GM19035 (cell line): ENCODE measurements around the gene KCNIP3.

Experiments
- ATAC-seq: cut with Tn5 transposase; IDR thresholded peaks from one replicate; pipeline ENCODE4 v1.9.1; 2021; ENCODE audit not compliant: unreplicated experiment

Gene KCNIP3

DNA sequence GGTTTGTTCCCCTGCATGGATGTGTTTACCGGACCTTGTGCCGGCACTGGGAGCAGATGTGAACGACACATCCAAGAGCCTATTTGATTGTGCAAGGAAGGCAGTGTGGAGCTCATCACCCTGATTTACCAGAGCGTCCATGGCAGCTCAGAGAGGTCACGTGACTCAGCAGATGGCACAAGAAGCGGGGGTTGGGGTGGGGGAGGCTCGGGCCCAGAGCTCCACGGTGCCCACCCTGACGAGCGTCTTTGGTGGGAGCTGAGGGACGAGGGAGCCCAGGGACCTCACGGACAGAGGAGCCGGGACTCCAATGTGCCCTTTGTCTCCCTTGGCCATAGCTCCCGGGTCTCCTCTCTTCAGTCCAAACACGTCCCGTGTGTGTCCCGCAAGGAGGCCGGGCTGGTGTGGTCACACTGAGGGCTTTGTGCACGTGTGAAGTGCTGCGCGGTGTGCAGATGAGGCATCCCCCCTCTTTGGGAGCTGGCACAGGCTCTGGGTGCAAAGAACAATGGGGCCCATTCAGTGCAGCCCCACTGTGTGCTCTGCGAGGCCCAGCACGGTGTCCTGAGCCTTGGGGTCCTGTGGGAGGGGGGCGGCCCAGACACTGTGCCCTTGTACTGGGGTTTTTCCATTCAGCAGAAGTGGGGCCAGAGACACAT, 15.5 kb downstream of the KCNIP3 start:
- ATAC-seq, result no peak

GRCh38 chr2:95313296-95314131, 16.4 kb downstream of the KCNIP3 start:
- ATAC-seq, result no peak

DNA sequence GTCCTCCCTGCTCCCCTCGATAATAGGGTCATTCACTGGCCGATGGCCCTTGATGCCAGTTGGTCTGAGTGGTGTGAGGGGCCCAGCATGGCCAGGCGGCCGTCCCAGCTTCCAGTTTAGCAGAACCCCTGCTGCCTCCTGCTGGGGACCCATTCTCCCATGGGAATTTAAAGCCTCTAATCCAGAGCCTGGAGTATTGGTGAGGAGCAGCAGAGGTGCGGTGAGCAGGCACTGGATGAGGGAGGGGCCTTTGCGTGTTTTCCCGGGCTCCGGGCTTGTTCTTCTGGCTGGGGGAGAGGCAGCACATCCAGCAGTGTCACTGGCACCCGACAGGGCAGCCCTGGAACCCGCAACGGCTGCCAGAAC, 17.4 kb downstream of the KCNIP3 start:
- ATAC-seq, result no peak

- no peak for ATAC-seq
Measured at GRCh38 chr2:95314964-95315611, 17.9 kb downstream of the KCNIP3 start.

DNA sequence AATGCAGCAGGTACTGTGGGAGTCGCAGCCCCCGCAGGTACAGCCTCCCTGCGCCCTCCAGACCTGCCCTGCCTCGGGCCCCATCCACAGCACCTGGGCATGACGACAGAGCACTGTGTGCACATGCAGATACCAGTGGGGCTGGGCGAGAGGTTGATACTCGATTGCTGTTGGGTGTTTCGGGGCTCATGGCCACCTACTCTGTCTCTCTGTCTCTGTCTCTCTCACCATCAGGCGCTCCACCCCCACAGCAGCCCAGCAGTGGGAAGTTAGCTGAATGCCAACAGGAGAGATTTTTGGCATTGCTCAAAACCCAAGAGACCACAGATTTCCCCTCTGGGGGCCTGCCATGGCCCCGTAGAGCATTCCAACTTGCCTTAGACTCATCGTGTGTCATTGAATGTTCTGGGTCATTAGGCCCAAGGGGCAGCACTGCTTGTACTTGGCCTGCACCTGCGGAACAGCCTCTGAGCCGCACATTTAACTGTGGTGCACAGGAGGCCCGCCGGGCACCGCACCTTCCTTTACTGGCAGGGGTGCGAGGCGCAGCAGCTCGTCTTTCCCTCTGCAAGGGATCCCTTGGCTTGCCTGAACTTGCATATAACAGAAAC, 18.8 kb downstream of the KCNIP3 start:
- no peak for ATAC-seq

- no peak for ATAC-seq
Measured at GRCh38 chr2:95316466-95317122, 19.4 kb downstream of the KCNIP3 start.

DNA sequence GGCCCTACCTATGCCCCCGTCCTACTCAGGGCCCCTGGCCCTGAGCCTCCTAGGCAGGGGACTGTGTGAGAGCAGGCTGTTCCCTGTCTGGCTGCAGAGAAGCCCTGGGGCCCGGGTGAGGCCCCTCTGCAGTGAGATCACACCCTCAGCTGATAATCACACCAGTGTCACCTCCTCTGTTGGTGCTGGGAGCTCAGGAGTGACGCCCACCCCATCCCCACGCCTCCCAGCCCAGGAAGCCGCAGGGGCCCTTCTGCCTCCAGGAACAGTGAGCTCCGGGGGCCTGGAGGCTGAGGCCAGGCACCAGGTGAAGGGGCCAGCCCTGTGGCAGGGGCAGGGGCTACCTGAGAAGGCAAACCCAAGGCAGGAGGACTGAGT, 20.0 kb downstream of the KCNIP3 start:
- ATAC-seq, result no peak

DNA sequence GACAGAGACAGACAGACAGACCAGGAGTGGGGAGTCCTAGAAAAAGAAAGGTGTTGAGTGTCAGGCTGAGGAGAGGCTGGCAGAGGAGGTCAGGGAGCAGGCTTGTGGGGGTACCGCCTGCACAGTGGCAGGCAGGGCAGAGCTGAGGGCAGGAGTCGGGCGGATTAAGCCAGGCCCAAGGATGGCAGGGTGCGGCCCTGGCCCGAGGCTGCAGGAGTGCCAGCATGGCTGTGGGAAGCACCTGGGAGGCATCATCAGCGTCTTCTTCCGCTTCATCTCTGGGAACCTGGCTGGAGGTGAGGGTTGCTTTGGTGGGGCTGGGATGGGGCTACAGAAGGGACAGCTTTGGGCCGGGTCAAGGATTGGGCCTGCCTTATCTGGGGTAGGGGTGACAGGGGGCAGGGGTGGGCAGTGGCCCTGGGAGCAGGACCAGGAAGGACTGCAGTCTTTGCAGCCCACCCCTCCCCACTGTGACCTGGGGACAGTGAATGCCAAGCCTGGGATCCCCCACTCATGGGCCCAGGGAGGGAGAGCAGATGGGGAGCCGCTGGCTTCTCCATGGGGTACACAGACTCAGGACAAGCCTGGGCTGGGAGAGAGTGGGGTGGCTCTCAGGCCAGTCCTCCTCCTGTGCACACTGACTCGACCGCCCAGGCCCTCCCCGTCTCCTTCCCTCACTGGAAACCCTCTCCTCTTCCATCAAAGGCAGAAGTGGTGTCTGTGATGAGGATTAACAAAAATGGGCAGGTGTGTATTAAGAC, 20.7 kb downstream of the KCNIP3 start:
- no peak for ATAC-seq

- ATAC-seq, result no peak
Measured at GRCh38 chr2:95318431-95319220, 21.5 kb downstream of the KCNIP3 start.

DNA sequence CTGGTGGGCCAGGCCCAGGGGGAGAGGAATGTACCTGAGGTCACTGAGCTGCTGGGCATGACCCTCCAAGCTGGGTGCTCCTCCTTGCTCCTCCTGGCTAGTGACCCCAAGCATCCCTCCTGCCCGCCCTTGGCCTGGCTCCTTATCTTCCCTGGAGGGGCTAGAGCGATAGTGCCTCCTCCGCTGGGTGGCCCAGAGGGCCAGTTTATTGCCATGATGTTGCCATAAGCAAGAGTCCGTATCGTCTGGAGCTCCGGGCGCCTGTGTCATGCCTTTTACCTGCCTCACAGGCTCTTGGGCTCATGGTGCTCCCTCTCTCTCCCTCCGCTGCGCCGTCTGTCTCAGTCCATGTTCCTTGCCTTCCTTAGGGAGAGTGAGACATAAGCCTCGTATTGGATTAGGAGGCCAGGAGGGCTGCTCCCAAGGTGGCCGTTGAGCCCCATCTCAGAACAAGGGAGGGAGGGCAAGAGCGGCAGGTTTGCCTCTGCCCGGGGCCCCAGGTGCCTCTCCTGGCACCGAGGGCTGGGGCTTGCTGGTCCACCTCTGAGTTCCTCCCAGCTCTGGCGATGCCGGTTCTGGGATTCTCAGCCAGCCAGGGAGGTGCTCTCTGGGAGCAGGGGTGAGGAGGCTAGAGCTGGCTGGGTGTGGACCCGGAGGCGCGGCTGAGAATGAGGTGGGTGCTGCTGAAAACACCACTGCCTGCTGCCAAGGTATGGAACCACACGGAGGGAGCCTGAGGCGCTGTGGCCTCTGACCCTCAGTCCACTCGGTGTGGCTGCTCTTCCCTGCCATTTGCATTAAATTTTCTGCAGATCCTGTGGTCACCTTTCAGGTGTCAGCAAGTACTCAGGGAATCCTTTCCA, 22.6 kb downstream of the KCNIP3 start:
- ATAC-seq, result no peak

DNA sequence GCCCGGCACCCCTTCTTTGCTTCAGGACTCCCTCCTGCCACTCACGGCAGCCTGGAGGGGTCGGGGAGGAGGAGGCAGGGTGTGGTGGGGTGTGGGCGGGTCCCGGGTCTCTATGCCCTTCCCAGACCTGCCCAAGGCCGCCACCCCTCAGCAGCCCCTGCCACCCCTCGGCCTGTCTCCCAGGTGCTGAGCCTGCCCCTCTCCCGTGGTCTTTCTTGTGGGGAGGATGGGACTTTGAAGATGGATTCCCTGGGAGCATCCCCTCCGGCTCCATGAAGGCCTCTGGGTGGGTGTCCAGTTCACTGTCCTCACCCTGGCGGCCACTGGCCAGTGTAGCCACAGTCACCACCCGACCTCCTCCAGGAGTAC, 23.2 kb downstream of the KCNIP3 start:
- no peak for ATAC-seq

GRCh38 chr2:95320986-95321767, 24.0 kb downstream of the KCNIP3 start:
- no peak for ATAC-seq

- no peak for ATAC-seq
Measured at GRCh38 chr2:95323347-95324155, 26.4 kb downstream of the KCNIP3 start.

DNA sequence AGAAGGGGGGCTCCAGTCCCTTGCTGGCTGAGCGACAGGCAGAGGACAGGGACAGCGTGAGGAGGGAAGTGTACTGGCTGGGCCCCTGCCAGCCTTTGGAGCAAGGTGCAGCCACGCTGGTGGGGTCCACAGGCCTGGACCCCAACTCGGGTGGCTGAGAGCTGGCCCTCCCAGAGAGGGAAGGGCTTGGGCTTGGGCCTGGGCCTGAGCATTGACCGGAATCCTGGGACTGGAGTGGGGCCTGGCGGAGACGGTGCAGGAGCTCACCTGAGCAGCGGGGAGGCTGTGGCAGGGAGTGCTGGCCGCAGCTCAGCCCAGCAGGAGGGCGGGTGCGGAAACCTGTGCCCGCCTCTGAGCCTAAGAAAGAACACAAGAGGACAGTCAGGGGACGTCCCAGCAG, 27.9 kb downstream of the KCNIP3 start:
- no peak for ATAC-seq

GRCh38 chr2:95325590-95326432, 28.7 kb downstream of the KCNIP3 start:
- ATAC-seq, result no peak

DNA sequence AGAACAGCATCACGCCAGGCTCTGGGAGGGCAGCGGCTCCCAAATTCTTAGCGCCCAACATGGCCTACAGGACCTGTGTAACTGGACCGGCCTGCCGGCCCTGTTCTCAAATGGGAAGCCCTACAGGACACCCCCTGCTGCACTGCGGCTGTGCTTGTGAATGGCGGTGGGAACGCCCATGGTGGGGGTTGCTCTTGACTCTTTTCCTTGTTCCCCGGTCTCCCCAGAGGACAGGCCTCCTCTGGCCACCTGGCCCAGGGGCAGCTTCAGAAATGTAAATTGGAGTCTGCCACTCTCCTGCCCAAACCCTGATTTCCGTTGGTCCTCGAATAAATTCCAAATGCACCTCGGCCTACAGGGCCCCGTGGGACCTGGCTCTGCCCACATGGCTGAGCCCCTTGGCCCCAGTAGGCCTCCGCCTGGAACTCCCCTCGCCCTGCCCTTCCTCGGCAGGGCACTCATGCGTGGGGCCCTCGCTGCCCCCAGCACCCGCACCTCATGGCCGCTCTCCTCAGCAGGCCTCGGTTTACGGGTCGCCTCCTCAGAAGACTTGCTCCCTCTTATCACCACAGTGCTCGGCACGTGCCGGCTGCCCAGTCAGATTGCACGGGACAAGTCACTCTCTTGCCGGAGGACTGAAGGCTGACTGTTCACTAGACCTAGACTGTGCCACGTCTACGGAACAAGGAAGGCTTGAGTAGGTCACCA, 29.4 kb downstream of the KCNIP3 start:
- ATAC-seq, result no peak
